Transverse colon (tissue), 4 donors: ENCODE measurements around the gene NUP62. TPM values are rescaled to one million over a fixed set of nuclear protein-coding genes. Genes with fewer than 3 reads are reported as not detected.

Experiments
- DNase-seq: peaks from one replicate; pipeline ENCODE4 v3.0.0-alpha.2; 2019
- H3K27ac ChIP-seq, 4 donors: fragments of 200-600 bp; sonication (generic); 2 replicates each; pipeline ENCODE4 v1.5.1; 2016 to 2018; ENCODE audit warnings: inconsistent platforms in 4 of 4
- H3K27me3 ChIP-seq: fragments of 200-600 bp; sonication (generic); 2 replicates; pipeline ENCODE4 v1.5.1; 2017; ENCODE audit warnings: inconsistent platforms
- H3K36me3 ChIP-seq, 4 donors: fragments of 200-600 bp; sonication (generic); 2 replicates each; pipeline ENCODE4 v1.5.1; 2017 to 2019; ENCODE audit warnings: inconsistent platforms in 4 of 4
- H3K4me1 ChIP-seq, 4 donors: fragments of 200-600 bp; sonication (generic); 2 replicates each; pipeline ENCODE4 v1.5.1; 2017 to 2020; ENCODE audit warnings: inconsistent platforms in 4 of 4
- H3K4me3 ChIP-seq, 4 donors: fragments of 200-600 bp; sonication (generic); 1 replicate in 1 of 4; 2 replicates in 3 of 4; pipeline versions ENCODE4 v1.5.1 to v1.6.1; 2017 to 2019; ENCODE audit warnings: inconsistent platforms in 4 of 4
- H3K9me3 ChIP-seq, 2 donors: fragments of 200-600 bp; sonication (generic); 2 replicates each; pipeline ENCODE4 v1.5.1; 2017 to 2019; ENCODE audit warnings: inconsistent platforms in 2 of 2
- EP300 ChIP-seq: sonication (generic); formaldehyde crosslinking; IDR thresholded peaks from one replicate; pipeline ENCODE4 v1.6.1; 2017; ENCODE audit warnings: antibody characterized with exemption, low read depth
- POLR2A ChIP-seq: fragments of 450-650 bp; IDR thresholded peaks from one replicate; pipeline ENCODE4 v1.6.1; 2016; ENCODE audit warnings: antibody characterized with exemption, mild to moderate bottlenecking, moderate library complexity
- POLR2AphosphoS5 ChIP-seq, 3 donors: sonication (generic); formaldehyde crosslinking; IDR thresholded peaks; one replicate each; pipeline ENCODE4 v1.6.1; 2016; ENCODE audit warnings: antibody characterized with exemption in 3 of 3
- WGBS, 2 donors: methylation state at CpG; one replicate each; pipeline ENCODE4 v1.1.5; 2018; ENCODE audit warnings: low coverage in 1 of 2; 5-methylcytosine and 5-hydroxymethylcytosine counted together
- in situ Hi-C, 4 donors: fragments of 200-750 bp; cut with MboI; loops; one replicate each; pipeline versions ENCODE4 v1.15.0 to v1.15.1; 2017; ENCODE audit warnings: low sequenced_read_pairs in 3 of 4, low pct_ligation_motif_present in 1 of 4, low pct_unique_long_range_greater_than_20kb in 1 of 4
- intact Hi-C: fragments of 100-400 bp; cut with DNase I; formaldehyde crosslinking; loops from one replicate; pipeline ENCODE4 v1.15.1; 2023; ENCODE audit warnings: low total_unique reads
- total RNA-seq, 4 donors: library from RNA; depleted of rRNA; stranded (reverse); fragments of >200 nt; gene quantifications; one replicate each; pipeline ENCODE4 v1.1.0, GENCODE V29; 2016
- TF ChIP-seq, protein P1 (sequence below), 5 experiments: fragments of 200-600 bp in 3 of 5; fragments of 450-650 bp in 2 of 5; sonication (generic) in 3 of 5; IDR thresholded peaks; 1 replicate in 2 of 5; 2 replicates in 3 of 5; pipeline ENCODE4 v1.5.1; 2016 to 2017; ENCODE audit warnings: antibody characterized with exemption in 5 of 5, inconsistent platforms in 3 of 5, mild to moderate bottlenecking in 2 of 5, moderate library complexity in 1 of 5

NUP62 gene
- total RNA-seq, 4 donors from 2014 or later = 30.3 to 136 (median 32.6) TPM

DNA sequence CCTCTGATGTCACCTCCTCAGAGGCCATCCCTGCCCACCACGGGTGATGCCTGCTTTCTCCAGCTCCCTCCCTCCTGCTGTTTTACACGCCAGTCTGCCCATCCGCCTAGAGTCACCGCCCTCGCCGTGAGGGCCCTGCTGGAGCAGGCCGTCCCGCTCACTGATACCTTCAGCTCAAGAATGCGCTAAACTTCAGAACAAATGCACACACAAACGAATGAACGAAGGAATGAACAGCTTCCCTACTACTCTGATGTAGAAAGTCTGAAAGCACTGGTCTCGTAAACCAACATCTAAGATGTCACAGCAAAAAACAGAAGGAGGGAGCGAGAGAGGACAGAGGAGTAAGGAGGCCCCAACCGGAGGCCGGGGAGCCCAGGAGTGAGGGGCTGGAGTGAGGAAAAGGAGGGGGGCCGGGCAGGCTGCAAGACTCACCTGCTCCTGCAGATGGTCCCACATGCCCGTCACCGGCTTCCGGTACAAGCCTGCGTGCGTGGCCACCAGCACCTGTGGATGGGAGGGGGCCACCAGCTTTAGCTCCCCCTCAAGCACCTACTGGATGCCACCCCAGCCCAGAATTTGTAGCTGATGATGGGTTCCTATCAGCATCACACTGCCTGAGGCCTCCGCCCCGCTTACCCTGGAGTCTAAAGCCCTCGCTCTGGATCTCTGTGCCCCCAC, 65.9 kb downstream of the NUP62 start:
- no peaks in the 10 kb centered on the region for H3K27me3 ChIP-seq
- H3K4me1 ChIP-seq = peaks cover 11 to 41% (median 33%) of the 10 kb centered on the region in 4 donors
- in situ Hi-C loops = loop anchor here in 1 of 4 donors (10.0 to 25.0 kb wide), 2 partner anchors 49 to 376 kb away; partner anchors contain the start of genes FUZ, MED25, RPL13A and RPS11
- DNase-seq = peak; percentile 8
- no peak overlapping the region for H3K27ac ChIP-seq
- TF ChIP-seq POLR2AphosphoS5 (IDR thresholded peaks at IDR 0.05) (no peak), EP300 (no peak), POLR2A (no peak)
- TF ChIP-seq, protein P1, sequence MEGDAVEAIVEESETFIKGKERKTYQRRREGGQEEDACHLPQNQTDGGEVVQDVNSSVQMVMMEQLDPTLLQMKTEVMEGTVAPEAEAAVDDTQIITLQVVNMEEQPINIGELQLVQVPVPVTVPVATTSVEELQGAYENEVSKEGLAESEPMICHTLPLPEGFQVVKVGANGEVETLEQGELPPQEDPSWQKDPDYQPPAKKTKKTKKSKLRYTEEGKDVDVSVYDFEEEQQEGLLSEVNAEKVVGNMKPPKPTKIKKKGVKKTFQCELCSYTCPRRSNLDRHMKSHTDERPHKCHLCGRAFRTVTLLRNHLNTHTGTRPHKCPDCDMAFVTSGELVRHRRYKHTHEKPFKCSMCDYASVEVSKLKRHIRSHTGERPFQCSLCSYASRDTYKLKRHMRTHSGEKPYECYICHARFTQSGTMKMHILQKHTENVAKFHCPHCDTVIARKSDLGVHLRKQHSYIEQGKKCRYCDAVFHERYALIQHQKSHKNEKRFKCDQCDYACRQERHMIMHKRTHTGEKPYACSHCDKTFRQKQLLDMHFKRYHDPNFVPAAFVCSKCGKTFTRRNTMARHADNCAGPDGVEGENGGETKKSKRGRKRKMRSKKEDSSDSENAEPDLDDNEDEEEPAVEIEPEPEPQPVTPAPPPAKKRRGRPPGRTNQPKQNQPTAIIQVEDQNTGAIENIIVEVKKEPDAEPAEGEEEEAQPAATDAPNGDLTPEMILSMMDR (IDR thresholded peaks at IDR 0.05) = no peak
- H3K4me3 ChIP-seq = no peak overlapping the region
- 92 to 95% methylated on average over 7 to 24 of the region's 24 CpGs for WGBS, 2 donors
- H3K36me3 ChIP-seq = peaks cover 0 to 5% (median 0%) of the 10 kb centered on the region in 4 donors
- no peaks in the 10 kb centered on the region for H3K9me3 ChIP-seq
- intact Hi-C loops = no loop called here

DNA sequence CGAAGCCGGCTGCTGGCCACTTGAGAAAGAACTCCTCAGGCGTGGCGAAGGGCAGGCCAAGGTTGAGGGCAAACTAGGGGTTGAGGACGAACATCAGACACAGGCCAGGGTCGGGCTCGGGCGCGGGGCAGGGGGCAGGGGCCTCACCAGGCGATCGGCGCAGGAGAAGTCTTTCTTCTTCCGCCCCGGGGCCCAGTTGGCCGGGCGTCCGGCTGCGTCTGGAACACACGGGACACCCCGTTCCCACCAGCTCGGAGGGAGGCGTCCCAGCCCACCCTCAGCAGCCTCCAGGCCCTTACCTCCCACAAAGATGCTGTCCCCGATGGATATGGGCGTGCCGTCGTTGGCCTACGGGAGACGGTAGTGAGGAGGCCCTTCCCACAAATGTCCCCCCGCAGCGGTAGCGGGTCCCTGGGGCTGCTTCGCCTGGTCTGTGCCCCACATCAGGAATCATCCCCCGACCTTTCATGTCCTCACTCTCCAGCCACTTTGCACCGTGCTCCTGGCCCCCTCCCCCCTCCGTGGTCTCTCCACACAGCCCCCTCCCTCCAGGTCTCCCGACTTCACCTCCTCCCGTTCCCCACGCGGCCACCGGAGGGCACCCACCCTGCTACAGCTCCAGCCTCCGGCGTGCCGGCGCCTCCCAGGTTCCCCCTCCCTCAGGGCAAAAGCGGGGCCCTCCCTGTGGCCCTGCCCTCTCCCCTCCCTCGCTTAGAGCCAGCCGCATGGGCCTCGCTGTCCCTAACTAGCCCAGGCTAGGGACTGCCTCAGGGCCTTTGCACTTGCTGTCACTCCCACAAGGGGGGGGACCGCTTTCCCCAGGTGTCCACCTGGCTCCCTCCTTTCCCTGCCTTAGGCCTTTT, 66.7 kb downstream of the NUP62 start:
- H3K4me3 ChIP-seq = no peak overlapping the region
- no peak overlapping the region for H3K27ac ChIP-seq
- no peaks in the 10 kb centered on the region for H3K9me3 ChIP-seq
- peaks cover 0 to 5% (median 0%) of the 10 kb centered on the region in 4 donors for H3K36me3 ChIP-seq
- in situ Hi-C loops = loop anchor here in 1 of 4 donors (10.0 to 25.0 kb wide), 2 partner anchors 48 to 375 kb away; partner anchors contain the start of genes FUZ, MED25, RPL13A and RPS11
- H3K27me3 ChIP-seq = no peaks in the 10 kb centered on the region
- peaks cover 11 to 34% (median 30%) of the 10 kb centered on the region in 4 donors for H3K4me1 ChIP-seq
- intact Hi-C loops = no loop called here
- TF ChIP-seq POLR2A (no peak), POLR2AphosphoS5 (IDR thresholded peaks at IDR 0.05) (no peak), EP300 (no peak)
- TF ChIP-seq, protein P1 (IDR thresholded peaks at IDR 0.05) = no peak
- DNase-seq = no peak
- WGBS, 2 donors = 79 to 84% methylated on average over 11 to 20 of the region's 49 CpGs

DNA sequence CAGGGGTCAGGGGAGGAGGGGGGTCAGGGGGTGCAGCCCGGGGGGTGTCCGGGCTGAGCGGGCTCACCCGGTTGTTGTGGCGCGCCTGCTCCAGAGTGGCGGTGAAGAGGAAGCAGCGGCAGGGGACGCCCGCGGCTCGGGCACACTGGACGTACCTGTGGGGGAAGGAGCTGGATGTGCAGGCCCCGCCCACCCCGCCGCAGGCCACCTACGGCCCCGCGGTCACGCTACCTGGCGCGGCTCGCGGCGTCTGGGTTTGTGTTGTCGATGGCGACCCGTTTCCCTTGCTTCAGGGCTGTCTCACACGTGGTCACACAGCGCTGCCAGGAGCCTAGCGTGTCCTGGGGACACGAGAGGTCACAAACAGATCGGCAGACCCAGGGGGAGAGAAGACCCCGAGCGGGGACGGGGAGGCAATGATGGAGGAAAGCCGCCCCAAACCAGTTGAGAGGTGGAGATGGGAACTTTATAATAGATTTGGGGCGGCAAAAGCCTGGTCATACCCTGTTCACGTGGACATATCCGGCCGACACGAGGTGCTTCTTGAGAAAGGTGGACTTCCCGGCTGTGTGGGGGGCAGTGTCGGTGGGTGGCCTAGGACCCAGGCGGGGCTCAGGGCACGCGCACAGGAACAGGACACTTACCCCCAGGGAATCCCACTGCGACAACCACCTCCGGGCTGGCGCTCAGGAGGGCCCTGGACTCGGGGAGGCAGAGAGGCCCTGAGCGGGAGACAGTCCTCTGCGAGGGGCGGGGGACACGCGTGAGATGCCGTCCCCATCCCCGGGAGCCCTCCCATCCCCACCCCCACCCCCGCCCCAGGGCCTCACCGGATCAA, 67.5 kb downstream of the NUP62 start:
- intact Hi-C loops = no loop called here
- TF ChIP-seq, protein P1 (IDR thresholded peaks at IDR 0.05) = no peak
- no peak for TF ChIP-seq POLR2A
- no peak for TF ChIP-seq POLR2AphosphoS5 (IDR thresholded peaks at IDR 0.05)
- TF ChIP-seq EP300 = no peak
- Histone ChIP-seq H3K4me3 (no peak overlapping the region), H3K27ac (peak overlapping the region; percentile 39 to 51 (median 48)), H3K9me3 (no peaks in the 10 kb centered on the region), H3K4me1 (peaks cover 11 to 32% (median 29%) of the 10 kb centered on the region in 4 donors), H3K27me3 (no peaks in the 10 kb centered on the region), H3K36me3 (peaks cover 0 to 11% (median 2%) of the 10 kb centered on the region in 4 donors)
- in situ Hi-C loops = loop anchor here in 1 of 4 donors (10.0 to 25.0 kb wide), 2 partner anchors 47 to 374 kb away; partner anchors contain the start of genes FUZ, MED25, RPL13A and RPS11
- 88% methylated on average over 50 of the region's 60 CpGs; no CpG with 5 or more reads in 1 of the 2 donors for WGBS, 2 donors
- DNase-seq = no peak
